Activated CD4-positive, alpha-beta T cell treated with anti-CD3 and anti-CD28 coated beads, Interleukin-2, amount 50 U/mL, for 24 hours (primary cell): ENCODE data around the gene ANKRD34A.

Experiments used
- DNase-seq, 2 donors: peaks; one replicate each; pipeline ENCODE4 v3.0.0-alpha.2; 2020; ENCODE audit warnings: low read depth in 1 of 2, low spot score in 1 of 2

Gene ANKRD34A

GRCh38 chr1:145912128-145912641 is 52.2 kb downstream of the ANKRD34A start:
- DNase-seq = no peak
